OCI-LY1 (cell line): ENCODE data around the gene NID1.

ENCODE experiments used
- H2AFZ ChIP-seq: fragments of 200-600 bp; sonication (generic), shearing (Covaris generic); 2 replicates; pipeline ENCODE4 v1.6.0; 2014; ENCODE audit warnings: antibody characterized with exemption, mild to moderate bottlenecking, low read length
- H3F3A ChIP-seq: fragments of 200-600 bp; sonication (generic), shearing (Covaris generic); 2 replicates; pipeline ENCODE4 v1.6.0; 2014; ENCODE audit warnings: mild to moderate bottlenecking, antibody characterized with exemption, low read length, moderate library complexity; ENCODE audit not compliant: insufficient read depth
- H3K27ac ChIP-seq: fragments of 200-600 bp; sonication (generic); 2 replicates; pipeline ENCODE4 v1.5.1; 2014; ENCODE audit warnings: low read length, mixed run types, mild to moderate bottlenecking, low read depth; ENCODE audit not compliant: poor library complexity, severe bottlenecking
- H3K27me3 ChIP-seq: fragments of 200-600 bp; sonication (generic); 2 replicates; pipeline ENCODE4 v1.6.0; 2014; ENCODE audit warnings: antibody characterized with exemption, mild to moderate bottlenecking, low read length, moderate library complexity; ENCODE audit not compliant: insufficient read depth
- H3K36me3 ChIP-seq: fragments of 200-600 bp; sonication (generic); 2 replicates; pipeline ENCODE4 v1.6.1; 2014; ENCODE audit warnings: mild to moderate bottlenecking, antibody characterized with exemption, low read length, moderate library complexity, mixed read lengths; ENCODE audit not compliant: insufficient read depth
- H3K4me1 ChIP-seq: fragments of 200-600 bp; sonication (generic); 2 replicates; pipeline ENCODE4 v1.5.1; 2014; ENCODE audit warnings: mild to moderate bottlenecking, low read length, moderate library complexity; ENCODE audit not compliant: insufficient read depth, severe bottlenecking
- H3K4me2 ChIP-seq: fragments of 200-600 bp; sonication (generic), shearing (Covaris generic); 2 replicates; pipeline ENCODE4 v1.6.1; 2014; ENCODE audit warnings: low read length
- H3K4me3 ChIP-seq: fragments of 200-600 bp; sonication (generic); 2 replicates; pipeline ENCODE4 v1.5.1; 2014; ENCODE audit warnings: low read length, low read depth, mild to moderate bottlenecking, mixed read lengths; ENCODE audit not compliant: poor library complexity, severe bottlenecking
- H3K79me2 ChIP-seq: fragments of 200-600 bp; shearing (Covaris generic); 2 replicates; pipeline ENCODE4 v1.6.1; 2016; ENCODE audit warnings: mixed run types, low read length, mixed read lengths; ENCODE audit not compliant: insufficient read depth
- H3K9ac ChIP-seq: fragments of 200-600 bp; sonication (generic), shearing (Covaris generic); 2 replicates; pipeline ENCODE4 v1.6.1; 2014; ENCODE audit warnings: mild to moderate bottlenecking, low read length, mixed read lengths
- H3K9me2 ChIP-seq: fragments of 200-600 bp; sonication (generic), shearing (Covaris generic); 2 replicates; pipeline ENCODE4 v1.6.1; 2014; ENCODE audit warnings: low read depth, mild to moderate bottlenecking, low read length, mixed read lengths
- H3K9me3 ChIP-seq: fragments of 200-600 bp; shearing (Covaris generic); 2 replicates; pipeline ENCODE4 v1.6.1; 2014; ENCODE audit warnings: low read length, mixed read lengths
- H4K20me1 ChIP-seq: fragments of 200-600 bp; sonication (generic), shearing (Covaris generic); 2 replicates; pipeline ENCODE4 v1.6.0; 2016; ENCODE audit warnings: mild to moderate bottlenecking, low read length; ENCODE audit not compliant: insufficient read depth
- EZH2 ChIP-seq: fragments of 200-600 bp; sonication (generic), shearing (Covaris generic); IDR thresholded peaks from 2 replicates; pipeline ENCODE4 v1.8.0; 2017; ENCODE audit warnings: borderline replicate concordance, mixed run types, mild to moderate bottlenecking, antibody characterized with exemption, low read length, moderate library complexity, mixed read lengths
- TF ChIP-seq, protein P1 (sequence below): fragments of 200-600 bp; sonication (generic), shearing (Covaris generic); IDR thresholded peaks from 2 replicates; pipeline ENCODE4 v1.5.1; 2017; ENCODE audit warnings: mild to moderate bottlenecking, antibody characterized with exemption, low read length, moderate library complexity, mixed read lengths

The NID1 gene

GRCh38 chr1:236113324-236114032 lies 48.6 kb upstream of the NID1 start:
- Histone ChIP-seq H3K9ac (no peak overlapping the region), H2AFZ (no peak overlapping the region), H3K36me3 (no peaks in the 10 kb centered on the region), H3K27ac (no peak overlapping the region), H3K4me1 (no peaks in the 10 kb centered on the region), H3K9me2 (no peaks in the 10 kb centered on the region), H3F3A (no peaks in the 10 kb centered on the region), H3K4me2 (no peak overlapping the region), H3K27me3 (no peaks in the 10 kb centered on the region), H3K4me3 (no peak overlapping the region), H3K9me3 (no peaks in the 10 kb centered on the region), H4K20me1 (no peaks in the 10 kb centered on the region), H3K79me2 (no peaks in the 10 kb centered on the region)
- TF ChIP-seq EZH2 = no peak
- TF ChIP-seq, protein P1, sequence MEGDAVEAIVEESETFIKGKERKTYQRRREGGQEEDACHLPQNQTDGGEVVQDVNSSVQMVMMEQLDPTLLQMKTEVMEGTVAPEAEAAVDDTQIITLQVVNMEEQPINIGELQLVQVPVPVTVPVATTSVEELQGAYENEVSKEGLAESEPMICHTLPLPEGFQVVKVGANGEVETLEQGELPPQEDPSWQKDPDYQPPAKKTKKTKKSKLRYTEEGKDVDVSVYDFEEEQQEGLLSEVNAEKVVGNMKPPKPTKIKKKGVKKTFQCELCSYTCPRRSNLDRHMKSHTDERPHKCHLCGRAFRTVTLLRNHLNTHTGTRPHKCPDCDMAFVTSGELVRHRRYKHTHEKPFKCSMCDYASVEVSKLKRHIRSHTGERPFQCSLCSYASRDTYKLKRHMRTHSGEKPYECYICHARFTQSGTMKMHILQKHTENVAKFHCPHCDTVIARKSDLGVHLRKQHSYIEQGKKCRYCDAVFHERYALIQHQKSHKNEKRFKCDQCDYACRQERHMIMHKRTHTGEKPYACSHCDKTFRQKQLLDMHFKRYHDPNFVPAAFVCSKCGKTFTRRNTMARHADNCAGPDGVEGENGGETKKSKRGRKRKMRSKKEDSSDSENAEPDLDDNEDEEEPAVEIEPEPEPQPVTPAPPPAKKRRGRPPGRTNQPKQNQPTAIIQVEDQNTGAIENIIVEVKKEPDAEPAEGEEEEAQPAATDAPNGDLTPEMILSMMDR = no peak

GRCh38 chr1:236112332-236112627 lies 47.4 kb upstream of the NID1 start:
- H3K9me3 ChIP-seq = no peaks in the 10 kb centered on the region
- no peaks in the 10 kb centered on the region for H3K36me3 ChIP-seq
- no peaks in the 10 kb centered on the region for H3K9me2 ChIP-seq
- TF ChIP-seq, protein P1 = no peak
- TF ChIP-seq EZH2 = no peak
- H3K4me2 ChIP-seq = no peak overlapping the region
- H3K9ac ChIP-seq = no peak overlapping the region
- no peaks in the 10 kb centered on the region for H3K27me3 ChIP-seq
- no peaks in the 10 kb centered on the region for H3K4me1 ChIP-seq
- no peaks in the 10 kb centered on the region for H3K79me2 ChIP-seq
- H2AFZ ChIP-seq = no peak overlapping the region
- no peaks in the 10 kb centered on the region for H4K20me1 ChIP-seq
- no peaks in the 10 kb centered on the region for H3F3A ChIP-seq
- H3K4me3 ChIP-seq = no peak overlapping the region
- H3K27ac ChIP-seq = no peak overlapping the region

DNA sequence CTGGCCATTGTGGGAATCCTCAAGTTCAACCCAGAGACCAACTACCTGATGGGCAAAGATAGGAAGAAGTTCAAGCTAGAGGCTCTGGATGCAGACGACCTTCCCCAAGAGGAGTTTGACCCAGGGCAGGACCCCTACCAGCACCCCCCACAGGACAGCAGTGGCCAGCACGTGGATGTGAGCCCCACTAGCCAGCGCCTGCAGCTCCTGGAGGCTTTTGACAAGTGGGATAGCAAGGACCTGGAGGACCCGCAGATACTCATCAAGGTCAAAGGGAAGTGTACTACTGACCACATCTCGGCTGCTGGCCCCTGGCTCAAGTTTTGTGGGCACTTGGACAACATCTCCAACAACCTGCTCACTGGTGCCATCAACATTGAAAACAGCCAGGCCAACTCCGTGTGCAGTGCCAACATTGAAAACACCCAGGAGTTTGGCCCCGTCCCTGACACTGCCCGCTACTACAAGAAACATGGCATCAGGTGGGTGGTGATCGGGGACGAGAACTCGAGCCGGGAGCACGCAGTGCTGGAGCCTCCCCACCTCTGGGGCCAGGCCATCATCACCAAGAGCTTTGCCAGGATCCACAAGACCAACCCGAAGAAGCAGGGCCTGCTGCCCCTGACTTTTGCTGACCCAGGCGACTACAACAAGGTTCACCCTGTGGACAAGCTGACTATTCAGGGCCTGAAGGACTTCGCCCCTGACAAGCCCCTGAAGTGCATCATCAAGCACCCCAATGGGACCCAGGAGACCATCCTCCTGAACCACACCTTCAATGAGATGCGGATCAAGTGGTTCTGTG lies 46.8 kb upstream of the NID1 start:
- Histone ChIP-seq H3F3A (no peaks in the 10 kb centered on the region), H3K9ac (no peak overlapping the region)

More for the DNA sequence above, 46.8 kb upstream of the NID1 start:
- H3K27me3 ChIP-seq = no peaks in the 10 kb centered on the region
- no peaks in the 10 kb centered on the region for H3K36me3 ChIP-seq
- H3K4me3 ChIP-seq = no peak overlapping the region
- H3K4me2 ChIP-seq = no peak overlapping the region
- no peak overlapping the region for H3K27ac ChIP-seq
- TF ChIP-seq, protein P1 = no peak
- no peak for TF ChIP-seq EZH2
- no peaks in the 10 kb centered on the region for H3K79me2 ChIP-seq
- H2AFZ ChIP-seq = no peak overlapping the region
- H3K4me1 ChIP-seq = no peaks in the 10 kb centered on the region
- H3K9me3 ChIP-seq = no peaks in the 10 kb centered on the region
- H3K9me2 ChIP-seq = no peaks in the 10 kb centered on the region
- H4K20me1 ChIP-seq = no peaks in the 10 kb centered on the region
